Upper lobe of right lung (tissue), 1 donor: ENCODE data around the gene MARCO. TPM values are rescaled to one million over a fixed set of nuclear protein-coding genes. Genes with fewer than 3 reads are reported as not detected.

Experiments used
- ATAC-seq: fragments of 200-7000 bp; cut with Tn5 transposase; one replicate; pipeline ENCODE4 v1.9.1; 2020; ENCODE audit warnings: mild to moderate bottlenecking, moderate library complexity
- DNase-seq: peaks from one replicate; pipeline ENCODE4 v3.0.0-alpha.2; 2020
- H3K27ac ChIP-seq: fragments of 200-600 bp; one replicate; pipeline ENCODE4 v1.8.0; 2022
- H3K27me3 ChIP-seq: fragments of 200-600 bp; one replicate; pipeline ENCODE4 v1.8.0; 2022; ENCODE audit warnings: mild to moderate bottlenecking
- H3K36me3 ChIP-seq: fragments of 200-600 bp; one replicate; pipeline ENCODE4 v1.8.0; 2022
- H3K4me1 ChIP-seq: fragments of 200-600 bp; one replicate; pipeline ENCODE4 v1.8.0; 2022
- H3K4me3 ChIP-seq: fragments of 200-600 bp; one replicate; pipeline ENCODE4 v1.8.0; 2022; ENCODE audit warnings: mild to moderate bottlenecking
- H3K9me3 ChIP-seq: fragments of 200-600 bp; one replicate; pipeline ENCODE4 v1.8.0; 2022
- CTCF ChIP-seq: fragments of 200-600 bp; IDR thresholded peaks from one replicate; pipeline ENCODE4 v1.8.0; 2022; ENCODE audit warnings: antibody characterized with exemption
- intact Hi-C: fragments of 100-400 bp; cut with DNase I; formaldehyde crosslinking; loops from one replicate; pipeline ENCODE4 v1.11.0; 2022
- total RNA-seq: library from RNA; stranded (reverse); fragmentation: NEBNext Ultra II Directional; extraction: Animal tissue kit (Norgen Biotek cat#: 25700); gene quantifications from one replicate; pipeline ENCODE4 v1.2.1, GENCODE V29; 2021
- donor health status: DM: no; HTN: yes; CAD: no; lungs with severe emphysema.

MARCO gene
- total RNA-seq, 1 donor from 2014 or later = 165 TPM

DNA sequence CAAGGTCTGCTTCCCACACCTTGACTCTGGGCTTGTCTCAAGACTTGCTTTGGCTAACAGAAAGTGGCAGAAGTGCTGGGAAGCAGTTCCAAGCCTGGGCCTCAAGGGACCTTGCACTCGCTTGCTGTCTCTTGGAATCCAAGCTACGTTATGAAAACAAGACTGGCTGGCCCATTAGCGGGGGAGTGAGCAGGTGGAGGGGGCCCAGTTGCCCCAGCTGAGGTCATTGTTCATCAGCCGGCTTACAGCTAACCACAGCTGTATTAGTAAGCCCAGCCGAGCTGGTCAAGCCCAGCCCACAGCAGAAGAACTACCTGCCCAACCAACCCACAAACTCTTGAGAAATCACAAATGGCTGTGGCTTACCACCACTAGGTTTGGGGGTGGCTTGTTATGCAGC, 63.1 kb downstream of the MARCO start:
- no peak for TF ChIP-seq CTCF
- intact Hi-C loops = no loop called here
- no peak overlapping the region for H3K27ac ChIP-seq
- no peaks in the 10 kb centered on the region for H3K9me3 ChIP-seq
- no peak for DNase-seq
- no peaks in the 10 kb centered on the region for H3K27me3 ChIP-seq
- no peak overlapping the region for H3K4me3 ChIP-seq
- no peaks in the 10 kb centered on the region for H3K4me1 ChIP-seq
- H3K36me3 ChIP-seq = no peaks in the 10 kb centered on the region
- peak; percentile 50 for ATAC-seq

- Histone ChIP-seq H3K9me3 (no peaks in the 10 kb centered on the region), H3K27me3 (peaks cover under 1% of the 10 kb centered on the region), H3K4me3 (no peak overlapping the region), H3K36me3 (no peaks in the 10 kb centered on the region), H3K27ac (no peak overlapping the region), H3K4me1 (no peaks in the 10 kb centered on the region)
- TF ChIP-seq CTCF = no peak
- ATAC-seq (peak; percentile 43), DNase-seq (no peak)
- intact Hi-C loops = no loop called here
Measured at GRCh38 chr2:119005555-119005954, 63.6 kb downstream of the MARCO start.

DNA sequence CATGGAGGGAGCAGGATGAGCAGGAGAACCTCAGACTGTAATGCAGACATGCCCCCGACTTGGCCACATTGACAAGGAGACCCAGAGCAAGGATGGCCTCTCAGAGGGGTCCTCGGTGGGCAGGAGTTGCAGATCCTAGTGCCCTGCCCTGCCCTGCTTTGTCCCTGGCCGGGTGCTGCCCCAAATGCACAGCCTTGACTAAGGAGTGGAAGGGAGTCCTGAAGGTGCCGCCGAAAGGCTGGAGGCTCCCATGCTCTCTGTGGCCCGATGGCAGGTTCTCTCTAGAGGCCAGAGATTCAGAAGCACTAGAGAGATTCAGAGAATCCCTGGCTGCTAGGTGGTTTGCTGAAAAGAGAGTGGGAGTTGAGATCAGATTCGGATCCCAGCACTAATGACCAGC, 64.4 kb downstream of the MARCO start:
- no peak overlapping the region for H3K4me3 ChIP-seq
- H3K36me3 ChIP-seq = no peaks in the 10 kb centered on the region
- no peak for DNase-seq
- no peak for ATAC-seq
- peaks cover 9% of the 10 kb centered on the region for H3K27me3 ChIP-seq
- H3K9me3 ChIP-seq = no peaks in the 10 kb centered on the region
- intact Hi-C loops = no loop called here
- H3K4me1 ChIP-seq = no peaks in the 10 kb centered on the region
- no peak overlapping the region for H3K27ac ChIP-seq
- no peak for TF ChIP-seq CTCF

DNA sequence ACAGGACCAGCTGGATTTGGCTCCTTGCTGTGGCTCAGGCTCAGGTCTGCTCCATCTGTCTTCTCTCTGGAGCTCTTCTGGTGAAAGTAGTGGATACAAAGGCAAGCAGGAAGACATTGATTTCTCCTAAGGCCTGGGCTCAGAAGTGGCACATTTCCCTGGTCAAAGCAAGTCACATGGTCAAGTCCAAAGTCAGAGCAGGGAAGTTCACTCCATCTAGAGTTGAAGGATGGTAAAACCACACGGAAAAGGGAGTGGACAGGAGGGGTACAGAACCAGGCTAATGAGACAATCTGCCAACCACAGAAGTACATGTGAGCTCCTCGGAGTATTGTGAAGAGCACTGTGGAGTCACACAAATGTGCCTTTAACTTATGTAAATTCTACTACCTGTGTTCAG, 66.1 kb downstream of the MARCO start:
- H3K4me1 ChIP-seq = no peaks in the 10 kb centered on the region
- TF ChIP-seq CTCF = peak; percentile 5
- H3K27ac ChIP-seq = no peak overlapping the region
- H3K4me3 ChIP-seq = no peak overlapping the region
- intact Hi-C loops = no loop called here
- no peaks in the 10 kb centered on the region for H3K9me3 ChIP-seq
- peak; percentile 58 for ATAC-seq
- H3K36me3 ChIP-seq = no peaks in the 10 kb centered on the region
- DNase-seq = no peak
- H3K27me3 ChIP-seq = peaks cover 14% of the 10 kb centered on the region

DNA sequence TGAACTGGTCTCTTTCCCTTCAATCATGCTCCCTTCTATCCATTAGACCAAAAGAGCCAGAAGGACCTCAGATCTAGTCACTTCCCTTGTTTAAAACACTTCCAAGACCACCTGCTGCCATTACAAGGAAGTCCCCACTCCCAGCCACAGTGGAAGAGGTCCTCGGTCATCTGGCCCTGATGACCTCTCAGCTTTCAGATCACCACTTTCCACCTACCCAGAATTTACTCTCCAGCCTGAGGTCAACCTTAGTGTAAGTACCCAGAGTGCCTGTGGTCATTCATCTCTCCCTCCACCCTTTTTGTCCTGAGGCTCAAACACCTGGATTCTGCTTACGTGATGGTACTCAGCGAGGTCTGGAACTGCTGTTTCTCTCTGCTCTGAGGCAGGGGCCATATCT, 67.1 kb downstream of the MARCO start:
- Histone ChIP-seq H3K4me1 (no peaks in the 10 kb centered on the region), H3K27me3 (peaks cover 14% of the 10 kb centered on the region), H3K9me3 (no peaks in the 10 kb centered on the region), H3K4me3 (no peak overlapping the region), H3K27ac (no peak overlapping the region), H3K36me3 (no peaks in the 10 kb centered on the region)
- TF ChIP-seq CTCF = no peak
- DNase-seq (no peak), ATAC-seq (no peak)
- intact Hi-C loops = no loop called here

DNA sequence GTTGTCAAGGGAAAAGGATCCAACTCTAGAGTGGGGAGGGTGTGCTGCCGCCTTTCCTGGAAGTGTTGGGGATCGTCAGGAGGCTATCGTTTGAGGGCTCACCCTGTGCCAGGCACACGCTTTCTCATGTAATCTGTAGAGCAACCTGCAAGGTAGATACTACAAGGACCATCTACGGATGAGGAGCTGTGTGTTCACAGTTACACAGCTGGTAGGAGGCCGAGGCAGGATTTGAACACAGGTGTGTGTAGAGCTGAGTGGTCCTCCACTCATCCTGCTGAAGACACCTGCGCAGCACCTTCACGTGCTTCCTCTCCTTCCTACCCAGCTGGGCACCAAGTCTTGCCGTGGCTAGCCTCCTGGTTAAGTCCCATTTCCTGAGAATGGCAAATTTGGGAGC, 68.3 kb downstream of the MARCO start:
- no peak overlapping the region for H3K27ac ChIP-seq
- H3K27me3 ChIP-seq = peaks cover 14% of the 10 kb centered on the region
- no peak for TF ChIP-seq CTCF
- no peak overlapping the region for H3K4me3 ChIP-seq
- H3K4me1 ChIP-seq = no peaks in the 10 kb centered on the region
- intact Hi-C loops = no loop called here
- no peaks in the 10 kb centered on the region for H3K36me3 ChIP-seq
- ATAC-seq = no peak
- H3K9me3 ChIP-seq = no peaks in the 10 kb centered on the region
- no peak for DNase-seq
